Measurements from ENCODE around the gene BST2. TPM values are rescaled to one million over a fixed set of nuclear protein-coding genes. Genes with fewer than 3 reads are reported as not detected.

Gene BST2
- total RNA-seq, 2 experiments from 2014 or later: 156 to 164 TPM

GRCh38 chr19:17418710-17419109, 13.3 kb upstream of the BST2 start:
- H3K36me3 Mint-ChIP-seq: peaks cover 15% of the 10 kb centered on the region
- POLR2A ChIA-PET: interaction anchor here (1.1 to 2.9 kb wide), 4 partner anchors 11 to 110 kb away, joined by 4 to 20 read pairs (median 5); partner anchors contain the start of genes BST2 and DDA1
- peaks cover 12% of the 10 kb centered on the region for H3K4me1 Mint-ChIP-seq (ENCODE audit: low read depth)
- DNase-seq: no peak
- no peaks in the 10 kb centered on the region for H3K9me3 Mint-ChIP-seq
- H3K4me3 Mint-ChIP-seq: peak overlapping the region; percentile 86
- intact Hi-C loops (cut with micrococcal nuclease): loop anchor here (1.0 kb wide), 2 partner anchors 11 to 23 kb away; no protein-coding TSS in a partner anchor
- CTCF ChIA-PET: interaction anchor here (0.8 to 2.0 kb wide), 4 partner anchors 12 to 78 kb away, joined by 3 to 18 read pairs (median 9); partner anchors contain the start of gene BST2
- no peak overlapping the region for H3K27ac Mint-ChIP-seq
- no peaks in the 10 kb centered on the region for H3K27me3 Mint-ChIP-seq

GRCh38 chr19:17415121-17415520, 9.7 kb upstream of the BST2 start:
- no peak overlapping the region for H3K27ac Mint-ChIP-seq
- intact Hi-C loops (cut with micrococcal nuclease): no loop called here
- CTCF ChIA-PET: no interaction called here

GRCh38 chr19:17414097-17414496, 8.7 kb upstream of the BST2 start:
- ChIA-PET POLR2A (no interaction called here), CTCF (no interaction called here)
- Mint-ChIP-seq H3K9me3 (no peaks in the 10 kb centered on the region), H3K4me1 (ENCODE audit: low read depth) (peaks cover 8% of the 10 kb centered on the region), H3K27ac (no peak overlapping the region), H3K36me3 (peaks cover 15% of the 10 kb centered on the region), H3K27me3 (no peaks in the 10 kb centered on the region), H3K4me3 (no peak overlapping the region)
- DNase-seq: no peak
- intact Hi-C loops (cut with micrococcal nuclease): no loop called here

More at GRCh38 chr19:17415121-17415520, 9.7 kb upstream of the BST2 start:
- DNase-seq: no peak
- Mint-ChIP-seq H3K4me3 (no peak overlapping the region), H3K4me1 (ENCODE audit: low read depth) (peaks cover 13% of the 10 kb centered on the region), H3K9me3 (no peaks in the 10 kb centered on the region), H3K36me3 (peaks cover 15% of the 10 kb centered on the region), H3K27me3 (no peaks in the 10 kb centered on the region)
- POLR2A ChIA-PET: no interaction called here

GRCh38 chr19:17411801-17412200, 6.4 kb upstream of the BST2 start:
- ChIA-PET POLR2A (no interaction called here), CTCF (interaction anchor here (0.6 kb wide), 1 partner anchor 82 kb away, joined by 4 read pairs; no protein-coding TSS in a partner anchor)
- no peak overlapping the region for H3K27ac Mint-ChIP-seq
- peaks cover 16% of the 10 kb centered on the region for H3K4me1 Mint-ChIP-seq (ENCODE audit: low read depth)
- H3K4me3 Mint-ChIP-seq: no peak overlapping the region
- H3K27me3 Mint-ChIP-seq: no peaks in the 10 kb centered on the region
- H3K36me3 Mint-ChIP-seq: peaks cover 17% of the 10 kb centered on the region
- no peak for DNase-seq
- no peaks in the 10 kb centered on the region for H3K9me3 Mint-ChIP-seq
- intact Hi-C loops (cut with micrococcal nuclease): no loop called here

GRCh38 chr19:17409990-17410389, 4.6 kb upstream of the BST2 start:
- peaks cover 15% of the 10 kb centered on the region for H3K36me3 Mint-ChIP-seq
- ChIA-PET CTCF (interaction anchor here (1.6 kb wide), 1 partner anchor 24 kb away, joined by 8 read pairs; no protein-coding TSS in a partner anchor), POLR2A (no interaction called here)
- intact Hi-C loops (cut with micrococcal nuclease): loop anchor here (5.0 kb wide), 1 partner anchor 103 kb away; the partner anchor contains the start of genes DDA1 and MRPL34
- H3K27ac Mint-ChIP-seq: no peak overlapping the region
- H3K4me3 Mint-ChIP-seq: no peak overlapping the region
- no peaks in the 10 kb centered on the region for H3K27me3 Mint-ChIP-seq
- no peaks in the 10 kb centered on the region for H3K9me3 Mint-ChIP-seq
- DNase-seq: no peak
- H3K4me1 Mint-ChIP-seq (ENCODE audit: low read depth): peaks cover 16% of the 10 kb centered on the region

- Mint-ChIP-seq H3K27me3 (no peaks in the 10 kb centered on the region), H3K4me1 (ENCODE audit: low read depth) (peaks cover 23% of the 10 kb centered on the region), H3K4me3 (peak overlapping the region; percentile 93), H3K9me3 (no peaks in the 10 kb centered on the region), H3K36me3 (peaks cover 15% of the 10 kb centered on the region), H3K27ac (peak overlapping the region; percentile 97)
- POLR2A ChIA-PET: interaction anchor here (1.0 to 3.2 kb wide), 3 partner anchors 11 to 40 kb away, joined by 3 to 20 read pairs (median 4); partner anchors contain the start of gene MVB12A
- intact Hi-C loops (cut with micrococcal nuclease): loop anchor here (1.0 to 5.0 kb wide), 2 partner anchors 12 to 100 kb away; partner anchors contain the start of genes DDA1 and MRPL34
- DNase-seq: no peak
- CTCF ChIA-PET: interaction anchor here (0.6 to 3.2 kb wide), 6 partner anchors 13 to 61 kb away, joined by 4 to 18 read pairs (median 4); partner anchors contain the start of gene MVB12A
Observed at GRCh38 chr19:17406887-17407196, 1.4 kb upstream of the BST2 start.

- H3K36me3 Mint-ChIP-seq: peaks cover 19% of the 10 kb centered on the region
- intact Hi-C loops (cut with micrococcal nuclease): loop anchor here (5.0 kb wide), 1 partner anchor 99 kb away; the partner anchor contains the start of genes DDA1 and MRPL34
Observed at GRCh38 chr19:17406046-17406886, 836 bp upstream of the BST2 start.

GRCh38 chr19:17404621-17405249, 695 bp downstream of the BST2 start:
- intact Hi-C loops (cut with micrococcal nuclease): loop anchor here (5.0 kb wide), 1 partner anchor 97 kb away; the partner anchor contains the start of genes DDA1 and MRPL34
- Mint-ChIP-seq H3K27ac (peak overlapping the region; percentile 97), H3K9me3 (no peaks in the 10 kb centered on the region), H3K4me1 (ENCODE audit: low read depth) (peaks cover 26% of the 10 kb centered on the region), H3K4me3 (peak overlapping the region; percentile 93), H3K27me3 (no peaks in the 10 kb centered on the region), H3K36me3 (peaks cover 19% of the 10 kb centered on the region)
- peak; percentile 30 for DNase-seq
- ChIA-PET POLR2A (interaction anchor here (0.6 to 3.2 kb wide), 7 partner anchors 11 to 455 kb away, joined by 3 to 20 read pairs (median 3); partner anchors contain the start of genes MVB12A and TMEM221), CTCF (interaction anchor here (0.8 to 3.2 kb wide), 5 partner anchors 11 to 62 kb away, joined by 3 to 18 read pairs (median 4); partner anchors contain the start of genes CCDC194 and MVB12A)

More at GRCh38 chr19:17406046-17406886, 836 bp upstream of the BST2 start:
- ChIA-PET CTCF (interaction anchor here (0.6 to 3.2 kb wide), 6 partner anchors 13 to 61 kb away, joined by 4 to 18 read pairs (median 4); partner anchors contain the start of gene MVB12A), POLR2A (interaction anchor here (1.0 to 3.2 kb wide), 3 partner anchors 11 to 40 kb away, joined by 3 to 20 read pairs (median 4); partner anchors contain the start of gene MVB12A)
- Mint-ChIP-seq H3K27ac (peak overlapping the region; percentile 97), H3K4me3 (peak overlapping the region; percentile 93), H3K27me3 (no peaks in the 10 kb centered on the region), H3K4me1 (ENCODE audit: low read depth) (peaks cover 26% of the 10 kb centered on the region), H3K9me3 (no peaks in the 10 kb centered on the region)
- peak; percentile 54 for DNase-seq

GRCh38 chr19:17404015-17404414, 1.4 kb downstream of the BST2 start:
- Mint-ChIP-seq H3K4me3 (peak overlapping the region; percentile 93), H3K27me3 (no peaks in the 10 kb centered on the region), H3K36me3 (peaks cover 19% of the 10 kb centered on the region), H3K9me3 (no peaks in the 10 kb centered on the region), H3K4me1 (ENCODE audit: low read depth) (peaks cover 26% of the 10 kb centered on the region), H3K27ac (peak overlapping the region; percentile 97)
- DNase-seq: peak; percentile 33
- intact Hi-C loops (cut with micrococcal nuclease): no loop called here
- ChIA-PET POLR2A (interaction anchor here (1.0 kb wide), 1 partner anchor 15 kb away, joined by 5 read pairs; the partner anchor contains the start of gene MVB12A), CTCF (interaction anchor here (0.5 to 1.4 kb wide), 5 partner anchors 10 to 63 kb away, joined by 3 to 7 read pairs (median 3); partner anchors contain the start of gene CCDC194)

- H3K36me3 Mint-ChIP-seq: peaks cover 22% of the 10 kb centered on the region
- H3K27ac Mint-ChIP-seq: peak overlapping the region; percentile 97
- peaks cover 26% of the 10 kb centered on the region for H3K4me1 Mint-ChIP-seq (ENCODE audit: low read depth)
- peak overlapping the region; percentile 93 for H3K4me3 Mint-ChIP-seq
- ChIA-PET POLR2A (interaction anchor here (1.0 kb wide), 1 partner anchor 16 kb away, joined by 5 read pairs; the partner anchor contains the start of gene MVB12A), CTCF (interaction anchor here (0.5 to 1.4 kb wide), 7 partner anchors 9 to 63 kb away, joined by 3 to 7 read pairs (median 3); partner anchors contain the start of gene CCDC194)
- no peaks in the 10 kb centered on the region for H3K27me3 Mint-ChIP-seq
- intact Hi-C loops (cut with micrococcal nuclease): loop anchor here (2.0 kb wide), 1 partner anchor 68 kb away; the partner anchor contains the start of gene SLC27A1
- DNase-seq: peak; percentile 68
- no peaks in the 10 kb centered on the region for H3K9me3 Mint-ChIP-seq
Observed at GRCh38 chr19:17402982-17403855, 2.2 kb downstream of the BST2 start.

All from activated CD4-positive, alpha-beta memory T cell treated with anti-CD3 and anti-CD28 coated beads for 36 hours (primary cell).